HG02840 (cell line): Measurements from ENCODE around the gene CHAC1.
A peak's percentile ranks its signal among the peaks of the same experiment; 100 is the strongest.
"Not testable (repeated sequence)": the region's sequence is repeated elsewhere in the genome, so short reads cannot be mapped to it uniquely, and the experiment has no call there.

ENCODE experiments used
- ATAC-seq: cut with Tn5 transposase; IDR thresholded peaks from one replicate; pipeline ENCODE4 v1.9.1; 2021; ENCODE audit warnings: mild to moderate bottlenecking, moderate library complexity, moderate number of reproducible peaks; ENCODE audit not compliant: unreplicated experiment, low FRiP score

Gene CHAC1

DNA sequence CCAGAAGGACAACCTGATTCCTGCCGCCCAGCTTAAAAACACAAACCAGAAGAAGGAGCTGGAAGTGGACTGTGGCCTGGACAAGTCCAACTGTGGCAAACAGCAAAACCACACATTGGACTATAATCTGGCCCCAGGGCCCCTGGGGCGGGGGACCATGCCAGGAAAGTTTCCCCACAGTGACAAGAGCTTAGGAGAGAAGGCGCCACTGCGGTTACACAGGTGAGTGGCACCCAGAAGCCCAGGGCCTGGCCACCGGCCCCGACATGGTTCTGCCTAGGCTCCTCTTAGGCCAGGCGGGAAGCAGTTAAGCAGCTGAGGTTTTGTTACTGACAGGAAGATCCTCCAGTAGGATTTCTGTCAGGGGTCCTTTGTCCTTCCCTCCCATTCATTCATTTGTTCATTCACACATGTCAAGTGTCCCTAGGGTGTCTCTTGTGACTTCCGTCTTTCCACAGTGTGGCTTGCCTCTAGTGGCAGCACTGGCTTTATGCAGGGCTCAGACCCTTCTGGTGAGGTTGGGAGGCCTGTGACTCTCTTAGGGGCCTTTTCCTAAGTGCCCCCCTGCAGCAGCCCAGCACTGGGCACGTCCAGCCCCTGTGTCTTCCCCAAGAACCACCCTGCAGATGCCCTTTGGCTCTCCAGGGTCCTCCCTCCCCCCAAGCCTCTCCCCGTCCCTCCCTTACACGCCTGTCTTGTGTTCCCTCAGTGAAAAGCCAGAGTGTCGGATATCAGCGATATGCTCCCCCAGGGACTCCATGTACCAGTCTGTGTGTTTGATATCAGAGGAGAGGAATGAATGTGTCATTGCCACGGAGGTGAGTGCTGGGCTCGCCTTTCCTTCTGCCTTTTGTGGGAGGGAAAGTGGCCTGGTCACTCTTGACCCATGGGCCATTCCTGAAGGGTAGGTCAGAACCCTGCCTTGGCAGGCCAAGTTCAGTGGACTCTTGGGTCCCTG, 16.3 kb upstream of the CHAC1 start:
- no peak for ATAC-seq

DNA sequence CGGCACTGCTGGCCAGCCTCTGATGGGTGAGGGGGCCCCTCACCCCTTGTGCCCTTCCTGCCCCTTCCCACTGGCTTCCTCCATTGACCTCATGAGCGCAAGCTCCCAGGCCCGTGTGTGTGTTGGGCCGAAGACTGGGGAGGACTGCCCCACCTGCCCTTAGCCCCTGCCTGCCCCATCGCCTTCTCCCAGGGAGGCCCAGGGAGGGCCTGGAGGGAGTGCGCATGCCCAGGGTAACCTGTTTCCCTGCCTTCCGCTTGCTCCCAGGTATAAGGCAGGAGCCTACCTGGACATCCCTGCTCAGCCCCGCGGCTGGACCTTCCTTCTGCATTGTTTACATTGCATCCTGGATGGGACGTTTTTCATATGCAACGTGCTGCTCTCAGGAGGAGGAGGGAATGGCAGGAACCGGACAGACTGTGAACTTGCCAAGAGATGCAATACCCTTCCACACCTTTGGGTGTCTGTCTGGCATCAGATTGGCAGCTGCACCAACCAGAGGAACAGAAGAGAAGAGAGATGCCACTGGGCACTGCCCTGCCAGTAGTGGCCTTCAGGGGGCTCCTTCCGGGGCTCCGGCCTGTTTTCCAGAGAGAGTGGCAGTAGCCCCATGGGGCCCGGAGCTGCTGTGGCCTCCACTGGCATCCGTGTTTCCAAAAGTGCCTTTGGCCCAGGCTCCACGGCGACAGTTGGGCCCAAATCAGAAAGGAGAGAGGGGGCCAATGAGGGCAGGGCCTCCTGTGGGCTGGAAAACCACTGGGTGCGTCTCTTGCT, 15.3 kb upstream of the CHAC1 start:
- ATAC-seq = no peak

DNA sequence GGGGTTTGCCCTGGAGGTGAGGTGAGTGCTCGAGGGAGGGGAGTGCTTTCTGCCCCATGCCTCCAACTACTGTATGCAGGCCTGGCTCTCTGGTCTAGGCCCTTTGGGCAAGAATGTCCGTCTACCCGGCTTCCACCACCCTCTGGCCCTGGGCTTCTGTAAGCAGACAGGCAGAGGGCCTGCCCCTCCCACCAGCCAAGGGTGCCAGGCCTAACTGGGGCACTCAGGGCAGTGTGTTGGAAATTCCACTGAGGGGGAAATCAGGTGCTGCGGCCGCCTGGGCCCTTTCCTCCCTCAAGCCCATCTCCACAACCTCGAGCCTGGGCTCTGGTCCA, 14.8 kb upstream of the CHAC1 start:
- no peak for ATAC-seq

DNA sequence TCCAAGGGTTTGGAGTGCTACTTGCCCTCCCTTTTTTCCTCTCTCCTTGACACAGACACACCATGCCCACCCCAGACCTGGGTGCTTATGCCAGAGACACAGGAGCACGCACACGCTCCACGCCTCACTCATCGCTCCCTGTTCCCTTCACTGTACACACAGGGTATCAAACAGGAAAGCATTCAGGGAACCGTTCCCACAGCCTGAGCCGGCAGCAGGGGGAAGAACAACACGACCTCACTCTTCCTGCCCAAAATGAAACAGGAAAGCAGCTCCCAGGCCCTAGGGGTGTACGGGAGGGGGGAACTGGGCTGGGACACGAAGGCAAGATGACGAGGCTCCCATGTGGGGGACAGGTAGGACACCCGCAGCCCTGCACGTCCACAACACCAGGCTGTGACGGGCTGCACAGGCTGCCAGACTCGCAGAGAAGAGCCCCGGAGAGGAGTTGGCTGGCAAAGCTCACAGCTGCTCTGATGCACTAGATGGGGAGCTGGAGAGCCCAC, 12.9 kb upstream of the CHAC1 start:
- no peak for ATAC-seq

DNA sequence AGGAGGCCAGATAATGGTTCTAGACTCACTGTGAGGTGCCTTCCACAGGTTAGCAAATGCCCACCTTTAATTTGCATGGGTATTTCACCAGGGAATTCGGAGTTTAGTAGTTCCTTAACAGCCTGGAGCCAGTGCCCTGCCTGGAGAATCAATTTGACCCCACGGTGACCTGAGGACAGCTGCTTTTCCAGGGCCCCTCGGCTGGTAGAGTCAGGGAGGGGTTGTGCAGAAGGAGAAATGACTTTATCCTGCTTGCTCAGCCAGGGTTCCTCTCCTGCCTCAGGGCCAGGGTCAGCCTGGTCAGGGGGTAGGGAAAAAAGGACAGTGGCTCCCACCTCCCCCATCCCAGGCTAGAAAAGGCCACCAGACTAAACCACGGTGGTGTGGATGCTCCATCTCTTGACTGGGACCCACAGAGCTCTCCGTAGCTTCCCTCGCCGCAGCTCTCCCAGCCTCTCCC, 12.2 kb upstream of the CHAC1 start:
- ATAC-seq = no peak

DNA sequence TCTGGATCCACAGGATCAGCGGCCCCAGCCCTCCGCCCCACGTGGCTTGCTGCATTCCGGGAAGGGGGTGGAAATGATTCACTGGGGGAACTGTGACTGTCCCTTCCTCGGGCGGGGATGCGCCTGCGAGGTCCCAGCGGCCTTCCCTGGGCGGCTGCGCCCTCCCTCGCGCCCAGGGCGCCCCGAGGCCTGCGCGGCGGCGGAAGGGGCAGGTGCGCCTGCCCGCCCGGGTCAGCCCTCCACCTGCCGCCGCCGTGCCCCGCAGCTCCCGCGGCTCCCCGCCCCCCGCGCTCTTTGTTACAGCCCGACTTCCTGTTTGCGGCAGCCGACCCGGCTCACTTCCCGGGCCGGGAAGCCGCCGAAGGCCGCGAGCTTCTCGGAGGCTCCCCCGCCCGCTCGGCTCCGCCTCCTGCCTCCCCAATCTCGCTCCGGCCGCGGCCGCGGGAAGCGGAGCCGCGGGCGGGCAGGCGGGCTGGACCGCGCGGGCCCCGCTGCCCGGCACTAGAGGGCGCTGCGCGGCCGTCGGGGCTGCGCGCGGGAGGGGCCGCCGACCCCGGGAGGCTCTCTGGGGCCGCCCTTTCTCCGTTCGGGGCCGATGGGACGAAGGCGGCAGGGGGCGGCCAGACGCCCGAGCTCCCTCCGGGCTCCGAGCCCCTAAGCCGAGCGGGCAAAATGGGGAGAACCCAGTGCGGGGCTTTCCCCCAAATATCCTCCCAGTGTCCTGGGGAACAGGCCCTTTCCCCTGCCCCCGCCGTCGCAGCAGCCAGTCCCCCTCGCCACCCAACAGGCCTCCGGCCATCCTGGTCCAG, 11.5 kb upstream of the CHAC1 start:
- peak; percentile 52 for ATAC-seq

DNA sequence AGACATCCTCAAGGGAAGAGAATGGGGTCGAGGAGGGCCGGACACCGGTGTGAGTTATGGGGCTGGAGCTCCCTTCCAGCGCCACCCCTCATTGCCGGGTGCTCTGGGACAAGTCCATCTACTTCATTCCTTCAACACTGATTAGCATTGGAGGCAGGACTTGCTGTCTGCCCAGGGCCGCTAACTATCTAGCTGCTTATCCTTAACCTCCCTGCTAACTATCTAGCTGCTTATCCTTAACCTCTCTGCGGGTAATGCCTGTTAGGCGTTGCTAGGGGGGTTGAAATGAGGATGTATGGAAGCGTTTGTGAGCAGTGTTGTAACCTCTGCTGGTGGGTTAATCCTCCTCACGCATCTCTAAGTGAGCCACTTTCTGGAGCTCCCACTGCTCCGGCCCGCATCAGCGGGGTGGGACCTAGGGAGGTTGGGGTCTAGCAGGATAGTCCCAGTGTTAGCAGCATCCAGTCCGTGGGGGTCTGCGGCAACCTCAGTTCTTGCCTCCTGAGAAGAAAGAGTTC, 10.9 kb upstream of the CHAC1 start:
- ATAC-seq = no peak

DNA sequence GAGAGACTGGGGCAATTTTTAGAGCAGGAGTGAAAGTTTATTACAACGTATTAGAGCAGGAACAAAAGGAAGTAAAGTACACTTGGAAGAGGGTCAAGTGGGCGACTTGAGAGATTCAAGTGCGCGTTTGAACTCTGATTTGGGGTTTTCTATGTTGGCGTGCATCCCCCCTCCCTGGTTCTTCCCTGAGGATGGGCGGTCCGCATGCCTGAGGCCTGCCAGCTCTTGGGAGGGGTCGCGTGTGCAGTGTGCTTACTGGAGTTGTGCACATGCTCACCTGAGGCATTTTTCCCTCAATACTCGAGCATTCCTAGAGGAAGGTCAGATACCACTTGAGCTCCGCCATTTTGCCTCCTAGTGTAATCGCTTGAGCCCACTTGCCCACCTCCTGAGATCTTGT, 10.4 kb upstream of the CHAC1 start:
- no peak for ATAC-seq

DNA sequence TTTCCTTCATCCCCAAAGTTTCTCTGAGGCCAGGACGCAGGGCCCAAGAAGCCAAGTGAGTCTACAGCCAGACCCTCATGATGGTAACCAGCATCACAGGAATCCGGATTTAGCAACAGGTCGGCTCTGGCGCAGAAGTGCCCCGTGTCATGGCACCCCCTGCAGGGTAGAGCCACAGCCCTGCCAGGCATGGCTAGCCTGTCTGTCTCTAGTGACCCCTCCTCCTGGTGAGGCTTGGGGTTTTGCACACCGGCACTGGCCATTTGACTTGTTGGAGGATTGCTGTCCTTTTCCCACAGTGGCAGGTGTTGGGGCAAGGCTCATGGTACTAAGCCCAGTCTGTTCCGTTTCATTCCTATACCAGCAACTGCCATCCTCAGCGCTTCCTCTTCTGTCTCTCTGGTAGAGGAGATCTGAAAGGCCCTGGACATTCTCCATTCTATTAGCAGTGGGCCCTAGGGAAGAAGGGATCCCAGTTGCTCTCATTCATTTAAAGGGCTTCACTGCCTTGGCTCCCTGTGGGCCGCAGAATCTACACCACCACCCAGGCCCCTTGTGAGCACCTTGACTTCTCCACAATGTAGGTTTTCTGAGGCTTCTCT, 9.4 kb upstream of the CHAC1 start:
- ATAC-seq = no peak

DNA sequence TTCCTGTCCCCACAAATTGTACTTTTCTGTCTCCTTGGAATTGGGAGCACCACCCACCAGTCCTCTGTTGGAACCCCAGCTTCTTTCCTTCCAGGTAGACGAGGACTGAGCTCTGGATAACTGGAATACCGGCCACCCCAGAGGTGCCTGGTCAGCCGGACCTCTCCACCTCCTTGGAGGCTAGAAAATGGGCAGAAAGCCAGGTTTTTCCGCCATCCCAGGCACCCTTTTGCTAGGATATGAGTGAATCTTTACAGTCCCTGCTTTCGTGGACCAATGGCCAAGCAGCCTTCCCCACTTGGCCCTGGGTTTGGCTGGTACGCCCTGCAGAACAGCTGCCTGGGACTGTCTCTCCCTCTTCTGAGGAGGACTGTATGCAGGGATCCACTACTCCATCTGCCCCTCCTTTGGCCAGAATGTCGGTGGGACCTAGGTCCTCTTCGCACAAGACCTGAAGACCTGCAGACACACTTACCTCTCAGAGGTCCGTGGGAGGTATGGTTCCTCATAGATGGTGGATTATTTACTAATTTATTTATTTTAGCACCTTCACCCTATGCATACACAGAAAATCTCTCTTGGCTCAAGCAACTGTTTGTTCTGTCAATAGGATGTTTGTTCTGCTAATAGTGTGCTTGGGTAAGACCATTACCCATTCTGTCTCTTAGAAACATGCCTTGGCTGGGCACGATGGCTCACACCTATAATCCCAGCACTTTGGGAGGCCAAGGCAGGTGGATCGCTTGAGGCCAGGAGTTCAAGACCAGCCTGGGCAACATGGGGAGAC, 8.6 kb upstream of the CHAC1 start:
- ATAC-seq = no peak

DNA sequence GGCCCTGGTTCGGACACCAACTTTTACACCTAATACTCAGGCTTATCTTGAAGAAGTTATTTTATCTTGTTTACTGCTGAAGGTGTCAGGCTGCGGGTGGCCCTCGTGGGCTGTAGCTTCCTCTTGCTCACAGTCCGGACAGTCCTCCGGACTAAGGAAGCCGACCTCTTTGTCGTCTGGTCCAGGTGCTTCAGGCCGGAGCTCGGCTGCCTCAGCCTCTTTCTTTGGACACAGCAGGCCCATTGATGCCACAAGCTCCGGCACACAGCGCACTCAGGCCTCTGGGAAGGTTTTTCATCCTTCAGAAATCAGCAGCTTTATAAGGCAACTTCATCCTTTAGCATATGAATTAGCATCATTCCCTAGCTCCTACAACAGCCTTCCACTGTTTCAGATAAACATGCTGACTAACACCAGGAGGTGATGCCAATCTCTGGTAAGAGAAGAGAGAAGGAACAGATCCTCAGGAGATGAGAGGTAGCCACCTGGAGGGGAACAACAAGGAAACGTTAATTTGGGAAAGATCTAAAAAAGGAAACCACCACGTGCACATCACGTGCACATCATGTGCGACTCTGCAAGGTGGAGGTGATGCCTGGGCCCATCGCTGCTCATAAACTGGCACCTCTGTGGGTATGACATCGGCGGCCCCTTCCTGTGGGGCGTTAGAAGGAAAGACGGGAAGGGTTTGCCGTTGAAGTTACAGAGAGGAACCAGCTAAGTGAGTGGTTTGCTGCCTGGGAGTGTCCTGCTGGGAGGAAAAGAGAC, 4.4 kb upstream of the CHAC1 start:
- no peak for ATAC-seq

DNA sequence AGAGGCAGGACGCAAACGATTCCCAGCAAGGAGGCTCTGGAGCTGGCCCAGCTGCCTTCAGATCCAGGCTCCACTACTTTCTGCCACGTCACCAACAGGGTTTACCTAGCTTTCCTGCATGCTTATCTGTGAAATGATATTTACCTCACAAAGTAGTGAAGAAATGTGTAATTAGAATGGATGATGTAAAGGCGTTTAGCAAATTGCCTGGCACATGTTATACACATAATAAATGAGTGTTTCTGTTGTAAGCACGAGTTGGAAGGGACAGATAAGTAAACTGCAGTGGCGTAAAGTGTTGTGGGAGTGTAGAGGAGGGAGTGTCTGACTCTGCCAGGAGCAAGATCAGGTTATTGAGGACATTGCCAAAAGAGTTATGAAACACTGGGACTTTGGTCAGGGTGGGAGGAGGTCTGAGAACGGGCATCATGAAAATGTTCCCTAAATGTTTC, 3.5 kb upstream of the CHAC1 start:
- no peak for ATAC-seq

DNA sequence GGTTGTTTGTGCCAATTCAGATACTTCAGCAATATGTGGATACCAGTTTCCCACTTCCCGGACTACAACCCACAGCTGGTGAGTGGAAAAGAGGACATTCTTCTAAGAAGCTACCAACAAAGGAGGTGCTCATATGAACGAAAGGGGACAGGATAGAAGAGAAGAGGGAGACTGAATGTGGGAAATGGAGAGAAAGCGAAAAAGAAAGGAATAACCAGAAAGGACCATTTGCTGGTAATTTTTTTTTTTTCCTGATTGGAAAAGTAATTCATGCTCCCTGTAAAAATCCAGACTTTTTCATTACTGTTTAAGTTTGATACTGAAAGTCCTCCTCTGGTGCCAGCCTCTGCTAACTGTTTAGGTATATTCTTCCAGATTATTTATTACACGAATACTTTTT, 1.5 kb upstream of the CHAC1 start:
- no peak for ATAC-seq

DNA sequence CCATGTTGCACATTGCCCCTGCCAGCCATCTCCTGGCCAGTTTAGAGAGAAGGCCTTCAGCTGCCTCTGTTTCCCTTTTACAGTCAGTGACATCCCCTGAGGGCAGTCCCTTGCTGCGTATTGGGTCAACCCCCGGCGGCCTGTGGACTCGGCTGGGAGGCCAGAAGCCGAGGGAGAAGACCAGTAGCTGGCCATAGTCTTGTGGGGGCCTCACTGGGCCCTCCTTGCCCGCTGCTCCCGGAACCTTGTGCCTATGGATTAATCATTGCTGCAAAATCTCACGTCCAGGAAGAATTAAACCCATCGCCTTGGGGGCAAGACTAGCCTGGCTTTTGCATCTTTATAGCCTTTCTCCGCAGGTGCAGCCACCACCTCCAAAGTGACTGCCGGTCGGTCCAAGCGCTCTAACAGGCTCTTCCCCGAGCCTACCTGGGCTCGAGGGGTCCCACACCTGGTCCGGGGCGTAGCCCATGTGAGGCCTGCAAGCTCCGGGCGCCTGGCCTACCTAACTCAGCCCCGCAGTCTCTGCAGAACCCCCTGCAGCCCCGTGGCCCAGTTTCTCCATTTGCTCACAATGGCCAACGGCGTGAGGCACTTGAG, 870 bp upstream of the CHAC1 start:
- ATAC-seq = peak; percentile 4

DNA sequence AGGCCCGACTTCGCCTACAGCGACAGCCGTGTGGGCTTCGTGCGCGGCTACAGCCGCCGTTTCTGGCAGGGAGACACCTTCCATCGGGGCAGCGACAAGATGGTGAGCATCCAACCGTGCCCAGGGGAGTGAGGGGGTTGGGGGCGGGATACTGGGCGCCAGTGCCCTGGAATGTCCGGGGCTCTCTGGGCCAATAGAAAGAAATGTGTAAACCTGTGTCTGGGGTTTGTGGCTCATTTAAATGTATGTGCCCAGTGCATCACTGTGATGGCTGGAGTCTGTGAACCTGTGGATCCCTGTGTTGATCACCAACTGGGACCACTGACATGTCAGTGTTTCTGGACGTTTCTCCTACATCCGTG, 423 bp downstream of the CHAC1 start:
- peak; percentile 3 for ATAC-seq

DNA sequence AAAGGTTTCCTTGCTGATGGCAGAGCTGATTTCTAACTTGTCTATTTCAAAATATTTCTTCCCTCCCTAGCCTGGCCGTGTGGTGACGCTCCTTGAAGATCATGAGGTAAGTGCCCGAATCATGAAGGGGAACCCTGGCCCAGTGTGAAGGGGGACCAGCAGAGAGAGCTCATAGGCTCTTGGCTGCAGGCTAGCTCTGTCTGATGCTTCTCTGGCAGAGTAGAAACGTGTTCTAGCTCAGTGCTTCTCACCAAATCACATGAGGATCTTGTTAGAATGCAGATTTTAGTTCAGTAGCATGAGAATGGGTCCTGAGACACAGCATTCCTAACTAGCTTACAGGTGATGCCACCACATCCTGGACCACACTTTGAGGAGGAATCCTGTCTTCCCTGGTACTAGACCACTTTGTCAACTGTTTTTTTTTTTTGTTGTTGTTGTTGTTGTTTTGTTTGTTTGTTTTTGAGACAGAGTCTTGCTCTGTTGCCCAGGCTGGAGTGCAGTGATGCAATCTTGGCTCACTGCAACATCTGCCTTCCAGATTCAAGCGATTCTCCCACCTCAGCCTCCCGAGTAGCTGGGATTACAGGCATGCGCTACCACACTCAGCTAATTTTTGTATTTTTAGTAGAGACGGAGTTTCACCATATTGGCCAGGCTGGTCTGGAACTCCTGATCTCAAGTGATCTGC, 1.0 kb downstream of the CHAC1 start:
- not testable (repeated sequence) for ATAC-seq

DNA sequence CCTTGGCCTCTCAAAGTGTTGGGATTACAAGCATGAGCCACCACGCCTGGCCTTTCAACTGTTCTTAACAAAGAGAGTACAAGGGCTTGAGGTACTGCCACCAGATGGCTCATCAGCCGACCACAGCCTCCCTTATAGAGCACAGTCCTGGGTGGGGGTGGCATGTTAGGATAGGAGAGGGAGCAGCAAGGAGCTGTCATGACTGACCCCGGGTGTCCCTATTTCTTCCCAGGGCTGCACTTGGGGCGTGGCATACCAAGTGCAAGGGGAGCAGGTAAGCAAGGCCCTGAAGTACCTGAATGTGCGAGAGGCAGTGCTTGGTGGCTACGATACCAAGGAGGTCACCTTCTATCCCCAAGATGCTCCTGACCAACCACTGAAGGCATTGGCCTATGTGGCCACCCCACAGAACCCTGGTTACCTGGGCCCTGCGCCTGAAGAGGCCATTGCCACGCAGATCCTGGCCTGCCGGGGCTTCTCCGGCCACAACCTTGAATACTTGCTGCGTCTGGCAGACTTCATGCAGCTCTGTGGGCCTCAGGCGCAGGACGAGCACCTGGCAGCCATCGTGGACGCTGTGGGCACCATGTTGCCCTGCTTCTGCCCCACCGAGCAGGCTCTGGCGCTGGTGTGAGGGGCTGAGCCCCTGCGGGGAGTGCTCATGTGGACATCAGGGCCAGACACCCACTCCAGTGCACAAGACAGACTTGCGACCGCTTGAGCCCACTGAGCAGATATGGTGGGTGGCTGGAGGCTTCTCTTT, 2.1 kb downstream of the CHAC1 start:
- ATAC-seq = no peak
